Coronary artery (tissue), 2 donors: ENCODE measurements around the gene EEFSEC.

Source experiments
- DNase-seq: peaks from one replicate; pipeline ENCODE4 v3.0.0-alpha.2; 2017; ENCODE audit warnings: low spot score
- H3K27ac ChIP-seq, 2 donors: fragments of 200-600 bp; sonication (generic); one replicate each; pipeline ENCODE4 v1.5.1; 2016 to 2019
- H3K4me3 ChIP-seq: fragments of 200-600 bp; sonication (generic); 2 replicates; pipeline ENCODE4 v1.5.1; 2016; ENCODE audit warnings: mild to moderate bottlenecking, moderate library complexity
- TF ChIP-seq, protein P1 (sequence below): fragments of 200-600 bp; sonication (generic); IDR thresholded peaks from one replicate; pipeline ENCODE4 v1.5.1; 2019; ENCODE audit warnings: antibody characterized with exemption

EEFSEC gene

GRCh38 chr3:128410669-128411573 is 257.6 kb downstream of the EEFSEC start:
- no peak overlapping the region for H3K4me3 ChIP-seq
- TF ChIP-seq, protein P1, sequence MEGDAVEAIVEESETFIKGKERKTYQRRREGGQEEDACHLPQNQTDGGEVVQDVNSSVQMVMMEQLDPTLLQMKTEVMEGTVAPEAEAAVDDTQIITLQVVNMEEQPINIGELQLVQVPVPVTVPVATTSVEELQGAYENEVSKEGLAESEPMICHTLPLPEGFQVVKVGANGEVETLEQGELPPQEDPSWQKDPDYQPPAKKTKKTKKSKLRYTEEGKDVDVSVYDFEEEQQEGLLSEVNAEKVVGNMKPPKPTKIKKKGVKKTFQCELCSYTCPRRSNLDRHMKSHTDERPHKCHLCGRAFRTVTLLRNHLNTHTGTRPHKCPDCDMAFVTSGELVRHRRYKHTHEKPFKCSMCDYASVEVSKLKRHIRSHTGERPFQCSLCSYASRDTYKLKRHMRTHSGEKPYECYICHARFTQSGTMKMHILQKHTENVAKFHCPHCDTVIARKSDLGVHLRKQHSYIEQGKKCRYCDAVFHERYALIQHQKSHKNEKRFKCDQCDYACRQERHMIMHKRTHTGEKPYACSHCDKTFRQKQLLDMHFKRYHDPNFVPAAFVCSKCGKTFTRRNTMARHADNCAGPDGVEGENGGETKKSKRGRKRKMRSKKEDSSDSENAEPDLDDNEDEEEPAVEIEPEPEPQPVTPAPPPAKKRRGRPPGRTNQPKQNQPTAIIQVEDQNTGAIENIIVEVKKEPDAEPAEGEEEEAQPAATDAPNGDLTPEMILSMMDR: no peak
- H3K27ac ChIP-seq: no peak overlapping the region
- no peak for DNase-seq

DNA sequence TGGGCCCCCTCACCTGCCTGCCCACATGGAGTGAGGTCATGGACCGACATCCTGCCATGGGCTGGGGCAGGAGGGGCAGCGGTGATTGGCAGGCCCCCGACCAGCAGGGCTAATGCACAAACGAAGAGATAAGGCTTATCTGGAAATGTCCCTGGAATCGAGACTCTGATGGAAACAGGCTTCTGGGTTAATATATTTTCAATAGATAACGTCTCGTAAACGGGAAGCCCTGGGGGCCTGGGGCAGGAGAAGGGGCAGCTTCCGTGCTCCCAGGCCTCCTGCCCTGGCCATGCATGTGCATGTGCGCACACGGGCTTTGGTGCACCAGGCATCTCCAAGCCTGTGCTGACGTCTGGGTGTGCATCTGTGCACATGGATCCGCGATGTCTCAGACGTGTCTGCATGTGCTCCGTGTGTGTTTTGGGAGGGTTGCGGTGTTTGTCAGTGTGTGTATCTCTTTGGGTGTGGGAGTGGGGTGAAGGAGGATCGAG is 258.3 kb downstream of the EEFSEC start:
- DNase-seq: no peak
- Histone ChIP-seq H3K27ac (no peak overlapping the region), H3K4me3 (no peak overlapping the region)
- TF ChIP-seq, protein P1: no peak

DNA sequence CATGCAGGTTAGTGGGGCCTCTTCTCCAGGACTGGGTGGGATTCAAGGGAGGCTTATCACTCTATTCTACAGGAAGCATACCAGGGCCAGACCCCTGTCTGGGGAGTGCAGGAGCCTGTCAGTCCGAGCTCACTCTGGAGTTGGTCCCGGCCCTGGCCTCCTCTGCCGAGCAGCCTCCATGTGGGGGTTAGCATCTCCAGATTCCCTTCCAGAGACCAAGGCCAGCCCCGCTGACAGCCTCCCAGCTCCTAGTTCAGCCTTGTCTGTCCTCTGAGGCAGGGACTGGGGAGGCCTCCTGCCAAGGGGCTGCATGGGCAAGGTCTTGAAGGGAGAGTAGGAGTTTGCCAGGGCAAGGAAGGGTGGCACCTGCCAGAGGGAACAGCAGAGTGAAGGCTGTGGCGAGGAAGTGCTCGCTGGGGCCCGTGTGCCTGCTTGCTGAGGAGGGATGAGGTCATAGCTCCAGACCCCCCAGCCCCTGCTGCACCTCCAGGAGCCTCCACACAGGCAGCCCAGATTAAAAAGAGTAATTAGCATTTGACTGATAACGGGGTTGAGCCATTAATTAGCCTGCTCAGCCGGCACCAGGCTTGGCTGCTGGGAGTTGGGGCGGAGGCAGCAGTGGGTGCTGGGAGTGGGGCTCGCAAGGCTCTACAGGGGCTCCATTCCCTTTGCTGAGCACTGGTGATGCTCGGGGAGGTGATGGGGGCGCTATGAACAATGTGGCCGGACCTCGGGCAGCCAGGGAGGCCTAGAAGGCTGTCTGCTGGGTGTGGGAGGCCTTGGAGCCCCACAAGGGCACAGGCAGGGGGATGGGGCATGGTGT is 259.1 kb downstream of the EEFSEC start:
- TF ChIP-seq, protein P1: no peak
- Histone ChIP-seq H3K27ac (no peak overlapping the region), H3K4me3 (no peak overlapping the region)
- DNase-seq: no peak

DNA sequence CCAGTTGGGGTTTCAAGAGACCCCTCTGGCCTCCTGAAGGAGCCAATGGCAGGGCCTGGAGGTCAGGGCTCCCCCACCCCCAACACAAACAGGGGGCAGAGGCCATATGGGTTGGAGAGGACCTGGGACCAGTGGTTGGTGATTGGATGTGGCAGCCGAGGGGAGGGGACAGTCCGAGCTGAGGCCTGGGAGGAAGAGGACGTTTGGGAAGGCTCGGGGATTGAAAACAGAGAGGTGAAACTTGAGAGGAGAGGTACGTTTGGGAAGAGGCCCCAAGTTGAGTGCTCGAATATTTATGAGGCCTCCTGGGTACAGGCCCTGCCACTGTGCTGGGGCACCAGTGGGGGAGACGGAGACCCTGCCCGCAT is 259.7 kb downstream of the EEFSEC start:
- Histone ChIP-seq H3K4me3 (no peak overlapping the region), H3K27ac (no peak overlapping the region)
- TF ChIP-seq, protein P1: no peak
- DNase-seq: no peak

DNA sequence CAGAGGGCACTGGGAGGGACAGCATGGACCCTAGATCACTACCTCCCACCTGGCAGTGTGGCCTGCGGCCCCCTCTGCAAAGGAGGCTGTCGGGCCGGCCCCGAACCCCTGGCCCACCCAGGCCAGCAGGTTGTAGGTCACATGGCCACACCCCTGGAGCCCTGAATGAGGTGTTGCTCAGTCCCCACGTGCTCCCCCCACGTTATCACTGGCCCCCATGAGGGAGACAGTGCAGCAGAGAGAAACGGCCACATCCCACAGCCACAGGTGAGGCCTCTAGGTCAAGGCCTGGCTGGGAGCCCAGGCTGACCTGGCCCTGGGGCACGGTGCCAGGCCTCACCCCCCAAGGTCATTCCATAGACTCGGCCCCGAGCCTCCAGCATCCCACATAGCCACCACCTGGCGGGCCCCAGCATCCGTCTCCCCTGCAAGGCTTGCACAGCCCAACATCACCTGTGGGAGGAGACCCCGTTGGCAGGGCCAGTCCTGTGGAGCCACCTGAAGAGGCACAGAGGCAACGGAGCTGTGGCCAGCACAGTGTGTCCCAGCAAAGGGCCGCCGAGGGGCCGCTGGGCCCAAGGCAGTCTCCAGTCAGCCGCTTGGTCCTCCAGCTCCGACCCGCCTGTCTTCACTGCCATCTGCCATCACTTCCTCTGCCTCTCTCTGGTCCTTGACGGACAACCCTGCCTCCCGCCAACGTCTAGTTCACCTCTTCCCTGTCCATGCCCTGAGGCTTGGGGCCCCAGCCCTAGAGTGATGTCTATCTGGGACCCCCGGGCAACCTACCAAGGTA is 260.3 kb downstream of the EEFSEC start:
- no peak for DNase-seq
- TF ChIP-seq, protein P1: no peak
- Histone ChIP-seq H3K4me3 (no peak overlapping the region), H3K27ac (no peak overlapping the region)

GRCh38 chr3:128415200-128415772 is 262.0 kb downstream of the EEFSEC start:
- Histone ChIP-seq H3K4me3 (no peak overlapping the region), H3K27ac (no peak overlapping the region)
- TF ChIP-seq, protein P1: no peak
- no peak for DNase-seq
